Measurements from ENCODE around the gene MS4A3.

DNA sequence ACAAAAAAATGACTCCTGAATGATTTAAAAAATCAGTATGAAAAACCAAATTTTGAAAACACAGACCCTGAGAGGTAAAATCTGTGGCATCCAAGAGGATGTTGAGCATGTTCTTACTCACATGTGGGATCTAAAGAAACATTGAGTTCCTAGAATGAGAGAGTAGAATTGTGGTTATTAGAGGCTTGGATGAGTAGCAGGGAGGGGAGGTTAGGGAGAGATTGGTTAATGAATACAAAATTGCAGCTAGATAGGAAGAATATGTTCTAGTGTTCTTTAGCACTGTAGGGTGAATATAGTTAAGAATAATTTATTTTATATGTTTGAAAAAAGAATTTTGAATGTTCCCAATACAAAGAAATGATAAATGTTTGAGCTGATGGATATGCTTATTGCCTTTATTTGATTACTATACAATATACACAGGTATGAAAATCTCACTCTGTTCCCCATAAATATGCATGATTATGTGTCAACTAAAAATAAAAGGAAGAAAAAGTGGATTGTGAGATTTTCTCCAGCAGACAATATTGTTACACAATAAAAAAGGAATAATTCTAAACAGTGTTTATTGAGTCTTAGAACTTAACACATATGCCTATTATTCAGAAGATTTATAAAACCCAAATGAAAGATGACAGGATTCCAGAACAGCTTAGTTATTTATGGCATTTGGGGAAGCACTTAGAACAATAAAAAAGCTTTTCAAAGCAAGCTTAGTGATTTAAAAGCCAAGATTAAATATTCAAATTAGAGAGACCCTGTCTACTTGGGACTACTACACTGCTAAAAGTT lies 60.7 kb downstream of the MS4A3 start:
- TF ChIP-seq, protein P1, sequence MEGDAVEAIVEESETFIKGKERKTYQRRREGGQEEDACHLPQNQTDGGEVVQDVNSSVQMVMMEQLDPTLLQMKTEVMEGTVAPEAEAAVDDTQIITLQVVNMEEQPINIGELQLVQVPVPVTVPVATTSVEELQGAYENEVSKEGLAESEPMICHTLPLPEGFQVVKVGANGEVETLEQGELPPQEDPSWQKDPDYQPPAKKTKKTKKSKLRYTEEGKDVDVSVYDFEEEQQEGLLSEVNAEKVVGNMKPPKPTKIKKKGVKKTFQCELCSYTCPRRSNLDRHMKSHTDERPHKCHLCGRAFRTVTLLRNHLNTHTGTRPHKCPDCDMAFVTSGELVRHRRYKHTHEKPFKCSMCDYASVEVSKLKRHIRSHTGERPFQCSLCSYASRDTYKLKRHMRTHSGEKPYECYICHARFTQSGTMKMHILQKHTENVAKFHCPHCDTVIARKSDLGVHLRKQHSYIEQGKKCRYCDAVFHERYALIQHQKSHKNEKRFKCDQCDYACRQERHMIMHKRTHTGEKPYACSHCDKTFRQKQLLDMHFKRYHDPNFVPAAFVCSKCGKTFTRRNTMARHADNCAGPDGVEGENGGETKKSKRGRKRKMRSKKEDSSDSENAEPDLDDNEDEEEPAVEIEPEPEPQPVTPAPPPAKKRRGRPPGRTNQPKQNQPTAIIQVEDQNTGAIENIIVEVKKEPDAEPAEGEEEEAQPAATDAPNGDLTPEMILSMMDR (conservative IDR thresholded peaks at IDR 0.05): no peak
- no peak for TF ChIP-seq ZFX (IDR thresholded peaks at IDR 0.05)

All from C4-2B (cell line).